ENCODE data around the gene MAGI3.

The MAGI3 gene

GRCh38 chr1:113396102-113396501, 5.8 kb downstream of the MAGI3 start:
- no peaks in the 10 kb centered on the region for H3K79me2 ChIP-seq (ENCODE audit: insufficient read depth, low read length)
- H3K4me3 ChIP-seq (ENCODE audit: low read depth, low read length, poor library complexity, severe bottlenecking): no peak overlapping the region
- no peak overlapping the region for H3K9ac ChIP-seq (ENCODE audit: low read length)
- H3K9me3 ChIP-seq (ENCODE audit: low read length): no peaks in the 10 kb centered on the region
- H3K27ac ChIP-seq (ENCODE audit: low read depth, low read length, poor library complexity, severe bottlenecking): no peak overlapping the region
- H3K4me2 ChIP-seq (ENCODE audit: low read length): no peak overlapping the region
- TF ChIP-seq CTCF (IDR thresholded peaks at IDR 0.05; ENCODE audit: low read length) (no peak), EZH2 (IDR thresholded peaks at IDR 0.05; ENCODE audit: borderline replicate concordance, low read length) (no peak)
- no peaks in the 10 kb centered on the region for H3F3A ChIP-seq (ENCODE audit: insufficient read depth, low read length)
- no peak overlapping the region for H2AFZ ChIP-seq (ENCODE audit: low read length)
- no peaks in the 10 kb centered on the region for H3K27me3 ChIP-seq (ENCODE audit: insufficient read depth, low read length)
- H3K36me3 ChIP-seq (ENCODE audit: insufficient read depth, low read length): no peaks in the 10 kb centered on the region
- H3K4me1 ChIP-seq (ENCODE audit: insufficient read depth, low read length, severe bottlenecking): peaks cover 11% of the 10 kb centered on the region
- H4K20me1 ChIP-seq (ENCODE audit: insufficient read depth, low read length): no peaks in the 10 kb centered on the region
- H3K9me2 ChIP-seq (ENCODE audit: low read depth, low read length): no peaks in the 10 kb centered on the region

- Histone ChIP-seq H3F3A (ENCODE audit: insufficient read depth, low read length) (no peaks in the 10 kb centered on the region), H3K4me2 (ENCODE audit: low read length) (no peak overlapping the region), H3K27me3 (ENCODE audit: insufficient read depth, low read length) (no peaks in the 10 kb centered on the region), H3K36me3 (ENCODE audit: insufficient read depth, low read length) (no peaks in the 10 kb centered on the region), H3K4me1 (ENCODE audit: insufficient read depth, low read length, severe bottlenecking) (peaks cover 7% of the 10 kb centered on the region), H3K27ac (ENCODE audit: low read depth, low read length, poor library complexity, severe bottlenecking) (no peak overlapping the region), H3K79me2 (ENCODE audit: insufficient read depth, low read length) (no peaks in the 10 kb centered on the region), H4K20me1 (ENCODE audit: insufficient read depth, low read length) (no peaks in the 10 kb centered on the region), H2AFZ (ENCODE audit: low read length) (no peak overlapping the region), H3K4me3 (ENCODE audit: low read depth, low read length, poor library complexity, severe bottlenecking) (no peak overlapping the region), H3K9me2 (ENCODE audit: low read depth, low read length) (no peaks in the 10 kb centered on the region), H3K9me3 (ENCODE audit: low read length) (no peaks in the 10 kb centered on the region), H3K9ac (ENCODE audit: low read length) (no peak overlapping the region)
- TF ChIP-seq CTCF (IDR thresholded peaks at IDR 0.05; ENCODE audit: low read length): no peak
Measured at GRCh38 chr1:113396585-113396984, 6.3 kb downstream of the MAGI3 start.

- no peaks in the 10 kb centered on the region for H3K36me3 ChIP-seq (ENCODE audit: insufficient read depth, low read length)
- no peak overlapping the region for H3K27ac ChIP-seq (ENCODE audit: low read depth, low read length, poor library complexity, severe bottlenecking)
- H2AFZ ChIP-seq (ENCODE audit: low read length): no peak overlapping the region
- H3K4me1 ChIP-seq (ENCODE audit: insufficient read depth, low read length, severe bottlenecking): no peaks in the 10 kb centered on the region
- no peaks in the 10 kb centered on the region for H4K20me1 ChIP-seq (ENCODE audit: insufficient read depth, low read length)
- H3K9me2 ChIP-seq (ENCODE audit: low read depth, low read length): no peaks in the 10 kb centered on the region
- H3K4me2 ChIP-seq (ENCODE audit: low read length): no peak overlapping the region
- no peak overlapping the region for H3K4me3 ChIP-seq (ENCODE audit: low read depth, low read length, poor library complexity, severe bottlenecking)
- TF ChIP-seq EZH2 (IDR thresholded peaks at IDR 0.05; ENCODE audit: borderline replicate concordance, low read length) (no peak), CTCF (IDR thresholded peaks at IDR 0.05; ENCODE audit: low read length) (no peak)
- H3F3A ChIP-seq (ENCODE audit: insufficient read depth, low read length): no peaks in the 10 kb centered on the region
- H3K9ac ChIP-seq (ENCODE audit: low read length): no peak overlapping the region
- no peaks in the 10 kb centered on the region for H3K27me3 ChIP-seq (ENCODE audit: insufficient read depth, low read length)
- H3K9me3 ChIP-seq (ENCODE audit: low read length): no peaks in the 10 kb centered on the region
- no peaks in the 10 kb centered on the region for H3K79me2 ChIP-seq (ENCODE audit: insufficient read depth, low read length)
Measured at GRCh38 chr1:113399062-113399583, 8.8 kb downstream of the MAGI3 start.

Measured in OCI-LY1 (cell line).